Ovary (tissue), 9 donors: ENCODE data around the gene AP1G2. TPM values are rescaled to one million over a fixed set of nuclear protein-coding genes. Genes with fewer than 3 reads are reported as not detected.

ENCODE experiments used
- DNase-seq, 5 donors: peaks; one replicate each; pipeline ENCODE4 v3.0.0-alpha.2; 2019 to 2020
- H3K27ac ChIP-seq, 2 donors: fragments of 200-600 bp; one replicate each; pipeline versions ENCODE4 v1.5.1 to v1.8.0; 2019 to 2022
- H3K27me3 ChIP-seq: fragments of 200-600 bp; one replicate; pipeline ENCODE4 v1.8.0; 2022
- H3K36me3 ChIP-seq: fragments of 200-600 bp; sonication (generic); one replicate; pipeline ENCODE4 v1.5.1; 2019
- H3K4me1 ChIP-seq: one replicate; pipeline ENCODE4 v1.8.1; 2013; ENCODE audit warnings: mild to moderate bottlenecking, moderate library complexity; ENCODE audit not compliant: insufficient read depth
- H3K4me3 ChIP-seq: fragments of 200-600 bp; sonication (generic); one replicate; pipeline ENCODE4 v1.5.1; 2017
- H3K9me3 ChIP-seq, 2 donors: fragments of 200-600 bp in 1 of 2; sonication (generic) in 1 of 2; one replicate each; pipeline versions ENCODE4 v1.5.1 to v1.8.1; 2013 to 2019; ENCODE audit warnings: mild to moderate bottlenecking in 1 of 2, moderate library complexity in 1 of 2
- CTCF ChIP-seq, 3 donors: fragments of 450-650 bp in 2 of 3; fragments of 200-600 bp in 1 of 3; IDR thresholded peaks; one replicate each; pipeline versions ENCODE4 v1.5.1 to v1.8.0; 2016 to 2022; ENCODE audit warnings: antibody characterized with exemption in 3 of 3, mild to moderate bottlenecking in 1 of 3
- EP300 ChIP-seq: sonication (generic); formaldehyde crosslinking; IDR thresholded peaks from one replicate; pipeline ENCODE4 v1.6.1; 2017; ENCODE audit warnings: antibody characterized with exemption
- POLR2A ChIP-seq: fragments of 450-650 bp; IDR thresholded peaks from one replicate; pipeline ENCODE4 v1.6.1; 2017; ENCODE audit warnings: antibody characterized with exemption, mild to moderate bottlenecking, moderate library complexity
- WGBS, 3 donors: extraction: QIAGEN DNeasy Blood & Tissue Kit in 1 of 3; methylation state at CpG; one replicate each; pipeline versions ENCODE4 v1.1.5 to v1.1.7; 2013 to 2017; 5-methylcytosine and 5-hydroxymethylcytosine counted together
- intact Hi-C, 4 donors: fragments of 100-400 bp; cut with DNase I; formaldehyde crosslinking; loops; one replicate each; pipeline versions ENCODE4 v1.11.0 to v1.15.1; 2022 to 2023
- polyA plus RNA-seq, 2 donors: library from polyadenylated mRNA; stranded (reverse); fragments of 200-250 nt in 1 of 2; fragments of 350-450 nt in 1 of 2; fragmentation: Illumina TruSeq in 1 of 2; extraction: RNeasy Lipid Tissue Mini Kit (QIAGEN cat#74804) in 1 of 2; gene quantifications; one replicate each; pipeline ENCODE4 v1.2.3, GENCODE V29; 2013 to 2014
- total RNA-seq, 7 donors: library from RNA; depleted of rRNA in 2 of 7; stranded (reverse); fragments of >200 nt in 2 of 7; fragmentation: NEBNext Ultra II Directional in 3 of 7; extraction: Animal tissue kit (Norgen Biotek cat#: 25700) in 3 of 7; gene quantifications; one replicate each; pipeline versions ENCODE4 v1.1.0 to v1.2.4, GENCODE V29; 2016 to 2023
- donor health status: DM: no; HTN: no; CAD: no; lungs with moderate emphysema.
- donor health status: DM: no; HTN: no; CAD: no.
- donor health status: Bipolar disorder and iron deficiency.
- donor health status: DM: yes; HTN: yes; CAD: no.
- donor health status: DM: no; HTN: no; CAD: no.
- donor health status: DM: yes; HTN: yes; CAD: no.

Gene AP1G2
- total and polyA plus RNA-seq, 9 donors: 32.0 to 129 (median 87.6) TPM

- intact Hi-C loops: no loop called here
- DNase-seq: no peak
- 83 to 89% (median 84%) methylated on average over 6 to 8 of the region's 8 CpGs for WGBS, 3 donors
- no peaks in the 10 kb centered on the region for H3K36me3 ChIP-seq
- H3K9me3 ChIP-seq: no peaks in the 10 kb centered on the region
- H3K27me3 ChIP-seq: no peaks in the 10 kb centered on the region
- TF ChIP-seq POLR2A: no peak
- no peak overlapping the region for H3K4me3 ChIP-seq
- no peaks in the 10 kb centered on the region for H3K4me1 ChIP-seq
- no peak overlapping the region for H3K27ac ChIP-seq
Measured at GRCh38 chr14:23580948-23581281, 13.3 kb upstream of the AP1G2 start.

GRCh38 chr14:23580152-23580926 lies 12.7 kb upstream of the AP1G2 start:
- H3K27me3 ChIP-seq: no peaks in the 10 kb centered on the region
- H3K4me3 ChIP-seq: no peak overlapping the region

GRCh38 chr14:23579739-23580138 lies 12.1 kb upstream of the AP1G2 start:
- TF ChIP-seq CTCF (IDR thresholded peaks at IDR 0.05) (no peak), POLR2A (no peak)
- no peaks in the 10 kb centered on the region for H3K27me3 ChIP-seq
- DNase-seq: no peak

More at GRCh38 chr14:23580152-23580926, 12.7 kb upstream of the AP1G2 start:
- DNase-seq: peak in 1 of 5 donors; percentile 30
- no peak overlapping the region for H3K27ac ChIP-seq
- TF ChIP-seq CTCF (IDR thresholded peaks at IDR 0.05): no peak
- no peak for TF ChIP-seq EP300
- TF ChIP-seq POLR2A: no peak
- intact Hi-C loops: no loop called here
- H3K36me3 ChIP-seq: no peaks in the 10 kb centered on the region
- H3K9me3 ChIP-seq: no peaks in the 10 kb centered on the region
- H3K4me1 ChIP-seq: peaks cover 1% of the 10 kb centered on the region
- 84 to 88% (median 86%) methylated on average over 24 of the region's 24 CpGs for WGBS, 3 donors

GRCh38 chr14:23579311-23579630 lies 11.7 kb upstream of the AP1G2 start:
- TF ChIP-seq EP300 (no peak), POLR2A (no peak), CTCF (IDR thresholded peaks at IDR 0.05) (no peak)
- Histone ChIP-seq H3K27me3 (no peaks in the 10 kb centered on the region), H3K27ac (no peak overlapping the region), H3K9me3 (no peaks in the 10 kb centered on the region), H3K36me3 (no peaks in the 10 kb centered on the region), H3K4me3 (no peak overlapping the region), H3K4me1 (peaks cover 1% of the 10 kb centered on the region)
- 22 to 36% (median 34%) methylated on average over 3 of the region's 3 CpGs for WGBS, 3 donors
- intact Hi-C loops: no loop called here
- peak in 1 of 5 donors; percentile 31 for DNase-seq

More at GRCh38 chr14:23579739-23580138, 12.1 kb upstream of the AP1G2 start:
- peaks cover 1% of the 10 kb centered on the region for H3K4me1 ChIP-seq
- H3K36me3 ChIP-seq: no peaks in the 10 kb centered on the region
- H3K27ac ChIP-seq: no peak overlapping the region
- intact Hi-C loops: no loop called here
- H3K4me3 ChIP-seq: no peak overlapping the region
- no peaks in the 10 kb centered on the region for H3K9me3 ChIP-seq

- DNase-seq: peak; percentile 50 to 78 (median 60)
- TF ChIP-seq POLR2A (no peak), EP300 (no peak), CTCF (IDR thresholded peaks at IDR 0.05) (no peak)
- no peaks in the 10 kb centered on the region for H3K9me3 ChIP-seq
- no peaks in the 10 kb centered on the region for H3K36me3 ChIP-seq
- peaks cover 1% of the 10 kb centered on the region for H3K4me1 ChIP-seq
- WGBS, 3 donors: 1 to 5% (median 4%) methylated on average over 18 of the region's 18 CpGs
- intact Hi-C loops: no loop called here
- H3K27ac ChIP-seq: peak within 1 kb of the TSS in 1 of 2 donors; percentile 6
- H3K27me3 ChIP-seq: no peaks in the 10 kb centered on the region
- H3K4me3 ChIP-seq: peak within 1 kb of the TSS; percentile 40
Measured at GRCh38 chr14:23578560-23579310, 11.1 kb upstream of the AP1G2 start, which contains the start of gene JPH4. TSS of gene JPH4 (minus strand) at chr14:23578790. CDS start at chr14:23577453, 1,337 bp downstream.
